ENCODE results near the gene SOWAHD.

DNA sequence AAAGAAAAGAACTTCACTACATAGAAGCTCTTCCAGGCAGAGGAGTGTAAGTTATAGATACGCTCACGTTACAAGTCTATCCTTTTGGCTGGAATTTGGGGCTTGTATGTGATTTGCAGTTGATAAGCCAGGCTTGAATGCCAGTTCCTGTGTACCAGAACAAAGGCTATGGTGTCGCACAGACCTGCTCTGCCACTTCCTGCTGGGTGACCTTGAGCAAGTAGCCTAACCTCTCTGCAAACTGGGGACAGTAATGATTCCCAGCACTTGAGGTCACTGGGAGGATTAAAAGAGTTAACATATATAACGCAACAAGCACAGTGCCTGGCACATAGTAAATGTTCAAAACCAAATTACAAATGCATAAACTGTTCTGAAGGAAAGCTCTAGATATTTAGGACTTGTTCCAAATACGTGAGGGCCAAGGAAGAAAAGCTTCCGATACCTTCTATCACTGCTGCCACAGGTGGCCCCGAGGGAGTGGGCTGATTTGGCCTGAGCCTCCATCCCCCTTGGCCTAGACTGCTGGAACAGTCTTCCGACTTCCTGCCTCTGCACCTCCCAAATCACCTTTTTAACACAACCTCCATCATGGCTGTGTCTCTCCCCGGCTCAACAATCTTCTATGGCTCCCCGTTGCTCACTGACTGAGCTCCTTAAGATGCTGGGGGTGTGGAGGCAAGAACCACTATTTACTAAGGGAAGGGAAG is 1.3 kb upstream of the SOWAHD start:
- TF ChIP-seq POLR2A (IDR thresholded peaks at IDR 0.05; ENCODE audit: low read depth, low read length) (no peak), POLR2AphosphoS5 (IDR thresholded peaks at IDR 0.05; ENCODE audit: low read depth, low read length) (no peak), TAF1 (IDR thresholded peaks at IDR 0.05; ENCODE audit: borderline replicate concordance, low read depth, low read length) (no peak)
